ENCODE data around the gene OR2T10. TPM values are rescaled to one million over a fixed set of nuclear protein-coding genes. Genes with fewer than 3 reads are reported as not detected.

OR2T10 gene
- total and polyA plus RNA-seq, 2 of the 4 experiments (the other 2 are of a cell fraction): not detected

- Histone ChIP-seq H3K36me3 (ENCODE audit: control insufficient read depth, insufficient read depth, low read length) (no peaks in the 10 kb centered on the region), H3K4me2 (ENCODE audit: low read depth, low read length) (no peak overlapping the region), H3K56ac (ENCODE audit: extremely low read depth, insufficient read depth, low read length) (no peak overlapping the region), H3K9ac (ENCODE audit: low read depth, low read length) (no peak overlapping the region), H3K4ac (ENCODE audit: low read depth, low read length) (no peak overlapping the region), H3K18ac (ENCODE audit: low read depth, low read length) (no peak overlapping the region), H2AK9ac (replicated peaks; ENCODE audit: low read depth, low read length, poor library complexity) (no peak overlapping the region), H3K23ac (ENCODE audit: low read depth, low read length) (no peak overlapping the region), H3K79me1 (ENCODE audit: low read depth in 1 of 2, low read length in 2 of 2) (no peaks in the 10 kb centered on the region), H3K27ac (ENCODE audit: insufficient read depth, low read length) (no peak overlapping the region), H3K27me3 (ENCODE audit: control insufficient read depth, insufficient read depth, low read length) (no peaks in the 10 kb centered on the region), H2BK5ac (ENCODE audit: low read depth, low read length, poor library complexity, severe bottlenecking) (no peak overlapping the region), H2AFZ (replicated peaks; ENCODE audit: low read length, poor library complexity) (no peak overlapping the region), H3K9me1 (ENCODE audit: insufficient read depth, low read length) (no peaks in the 10 kb centered on the region), H3K4me1 (ENCODE audit: control insufficient read depth, insufficient read depth, low read length) (no peaks in the 10 kb centered on the region), H2BK15ac (ENCODE audit: low read depth, low read length) (no peak overlapping the region), H3K14ac (replicated peaks; ENCODE audit: low read depth, low read length) (no peak overlapping the region), H3K4me3 (ENCODE audit: insufficient read depth, low read depth, low read length) (no peak overlapping the region), H4K5ac (ENCODE audit: low read depth, low read length) (no peak overlapping the region), H3K9me3 (ENCODE audit: control insufficient read depth, insufficient read depth, low read length) (no peaks in the 10 kb centered on the region), H4K8ac (ENCODE audit: low read depth in 2 of 2, low read length in 2 of 2) (no peak overlapping the region), H4K20me1 (ENCODE audit: insufficient read depth, low read length) (no peaks in the 10 kb centered on the region), H2BK120ac (ENCODE audit: low read depth, low read length) (no peak overlapping the region), H4K91ac (ENCODE audit: insufficient read depth, low read depth, low read length) (no peak overlapping the region), H2AK5ac (ENCODE audit: low read depth, low read length) (no peak overlapping the region), H2BK20ac (ENCODE audit: low read depth, low read length) (no peak overlapping the region)
- DNase-seq (peak; percentile 0), ATAC-seq (ENCODE audit: low read depth) (no peak)
- intact Hi-C loops (cut with micrococcal nuclease) (no loop called here), dilution Hi-C loops (cut with HindIII; ENCODE audit: low sequenced_read_pairs, unreplicated experiment) (no loop called here), in situ Hi-C loops (cut with MboI; ENCODE audit: low sequenced_read_pairs) (no loop called here)
- no CpG with 5 or more reads among the region's 4 CpGs for WGBS, 2 experiments (ENCODE audit: extremely low coverage in 2 of 2, insufficient read length in 1 of 2)
- BruUV-seq (replicated peaks): no TSS peak
- TF ChIP-seq CEBPB (IDR thresholded peaks at IDR 0.05; ENCODE audit: low read depth, low read length) (no peak), CHD1 (IDR thresholded peaks at IDR 0.05; ENCODE audit: low read depth, low read length) (no peak), FOS (IDR thresholded peaks at IDR 0.05; ENCODE audit: low read depth, low read length) (no peak), SMC3 (IDR thresholded peaks at IDR 0.05; ENCODE audit: low read depth, low read length) (peak; percentile 25; the same call in 1 of the 2 replicates), RAD21 (IDR thresholded peaks at IDR 0.05; ENCODE audit: low read length) (peak; percentile 27; the same call in 1 of the 2 replicates)
- TF ChIP-seq, protein P1, sequence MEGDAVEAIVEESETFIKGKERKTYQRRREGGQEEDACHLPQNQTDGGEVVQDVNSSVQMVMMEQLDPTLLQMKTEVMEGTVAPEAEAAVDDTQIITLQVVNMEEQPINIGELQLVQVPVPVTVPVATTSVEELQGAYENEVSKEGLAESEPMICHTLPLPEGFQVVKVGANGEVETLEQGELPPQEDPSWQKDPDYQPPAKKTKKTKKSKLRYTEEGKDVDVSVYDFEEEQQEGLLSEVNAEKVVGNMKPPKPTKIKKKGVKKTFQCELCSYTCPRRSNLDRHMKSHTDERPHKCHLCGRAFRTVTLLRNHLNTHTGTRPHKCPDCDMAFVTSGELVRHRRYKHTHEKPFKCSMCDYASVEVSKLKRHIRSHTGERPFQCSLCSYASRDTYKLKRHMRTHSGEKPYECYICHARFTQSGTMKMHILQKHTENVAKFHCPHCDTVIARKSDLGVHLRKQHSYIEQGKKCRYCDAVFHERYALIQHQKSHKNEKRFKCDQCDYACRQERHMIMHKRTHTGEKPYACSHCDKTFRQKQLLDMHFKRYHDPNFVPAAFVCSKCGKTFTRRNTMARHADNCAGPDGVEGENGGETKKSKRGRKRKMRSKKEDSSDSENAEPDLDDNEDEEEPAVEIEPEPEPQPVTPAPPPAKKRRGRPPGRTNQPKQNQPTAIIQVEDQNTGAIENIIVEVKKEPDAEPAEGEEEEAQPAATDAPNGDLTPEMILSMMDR (conservative IDR thresholded peaks at IDR 0.05; ENCODE audit: low read depth, low read length): 0 out of 2 replicates have a peak, but pooled peaks have one; percentile 14
- POLR2A ChIA-PET (ENCODE audit: unreplicated experiment): no interaction called here
- CTCF ChIA-PET: no interaction called here
These were observed 25.1 kb upstream of the OR2T10 start for GRCh38 chr1:248622570-248623001.

All from IMR-90 (cell line).